ENCODE data around the gene MAT2B. TPM values are rescaled to one million over a fixed set of nuclear protein-coding genes. Genes with fewer than 3 reads are reported as not detected.
A peak's percentile ranks its signal among the peaks of the same experiment; 100 is the strongest.

MAT2B gene
- total and polyA plus RNA-seq, 3 experiments from 2014 or later = 101 to 288 (median 102) TPM

- Mint-ChIP-seq H3K27me3 (peaks cover 0 to 1% of the 10 kb centered on the region in 2 donors), H3K27ac (peak overlapping the region; percentile 98 to 100 (median 99)), H3K9me3 (no peaks in the 10 kb centered on the region), H3K36me3 (peaks cover 0 to 38% (median 2%) of the 10 kb centered on the region in 3 donors), H3K4me1 (peaks cover 46 to 52% (median 50%) of the 10 kb centered on the region in 3 donors), H3K4me3 (peak overlapping the region; percentile 95 to 99 (median 99))
- H3K36me3 ChIP-seq (ENCODE audit: insufficient read depth, low read length) = no peaks in the 10 kb centered on the region
- peak; percentile 13 to 47 (median 23) for DNase-seq
- ChIA-PET CTCF (interaction anchor here (1.0 to 2.0 kb wide), 4 partner anchors 43 to 96 kb away, joined by 3 to 25 read pairs (median 8); partner anchors contain the start of genes HMMR and NUDCD2), POLR2A (interaction anchor here (0.7 to 3.3 kb wide), 3 partner anchors 33 to 66 kb away, joined by 4 to 101 read pairs (median 13); partner anchors contain the start of genes CCNG1, HMMR and NUDCD2)
- H3K27ac ChIP-seq (ENCODE audit: low read depth, low read length) = peak overlapping the region; percentile 86
- peaks cover 27% of the 10 kb centered on the region for H3K4me1 ChIP-seq (ENCODE audit: insufficient read depth, low read length)
- H3K27me3 ChIP-seq (ENCODE audit: insufficient read depth, low read length, poor library complexity, severe bottlenecking) = no peaks in the 10 kb centered on the region
- peak overlapping the region; percentile 61 for H3K4me3 ChIP-seq (ENCODE audit: low read length)
- H3K9me3 ChIP-seq (ENCODE audit: low read length) = no peaks in the 10 kb centered on the region
These were observed 1.1 kb upstream of the MAT2B start for GRCh38 chr5:163504079-163504931.

- peak overlapping the region; percentile 95 to 99 (median 99) for H3K4me3 Mint-ChIP-seq
- peak overlapping the region; percentile 98 to 100 (median 99) for H3K27ac Mint-ChIP-seq
- peaks cover 54 to 59% (median 57%) of the 10 kb centered on the region in 3 donors for H3K4me1 Mint-ChIP-seq
- POLR2A ChIA-PET = interaction anchor here (0.7 to 3.3 kb wide), 5 partner anchors 11 to 67 kb away, joined by 4 to 101 read pairs (median 4); partner anchors contain the start of genes CCNG1, HMMR and NUDCD2
- Histone ChIP-seq H3K4me1 (ENCODE audit: insufficient read depth, low read length) (peaks cover 34% of the 10 kb centered on the region), H3K27ac (ENCODE audit: low read depth, low read length) (peak overlapping the region; percentile 86), H3K9me3 (ENCODE audit: low read length) (no peaks in the 10 kb centered on the region), H3K27me3 (ENCODE audit: insufficient read depth, low read length, poor library complexity, severe bottlenecking) (no peaks in the 10 kb centered on the region), H3K36me3 (ENCODE audit: insufficient read depth, low read length) (no peaks in the 10 kb centered on the region), H3K4me3 (ENCODE audit: low read length) (peak overlapping the region; percentile 61)
- CTCF ChIA-PET = interaction anchor here (0.8 to 2.0 kb wide), 8 partner anchors 15 to 67 kb away, joined by 3 to 25 read pairs (median 4); partner anchors contain the start of genes CCNG1, HMMR and NUDCD2
- peaks cover 0 to 1% of the 10 kb centered on the region in 2 donors for H3K27me3 Mint-ChIP-seq
- no peak for DNase-seq
- no peaks in the 10 kb centered on the region for H3K9me3 Mint-ChIP-seq
- peaks cover 0 to 40% (median 2%) of the 10 kb centered on the region in 3 donors for H3K36me3 Mint-ChIP-seq
These were observed 411 bp upstream of the MAT2B start for GRCh38 chr5:163505049-163505367.

GRCh38 chr5:163506095-163506457 lies 657 bp downstream of the MAT2B start:
- Histone ChIP-seq H3K4me3 (ENCODE audit: low read length) (peak overlapping the region; percentile 61), H3K4me1 (ENCODE audit: insufficient read depth, low read length) (peaks cover 43% of the 10 kb centered on the region), H3K9me3 (ENCODE audit: low read length) (no peaks in the 10 kb centered on the region), H3K27me3 (ENCODE audit: insufficient read depth, low read length, poor library complexity, severe bottlenecking) (no peaks in the 10 kb centered on the region), H3K27ac (ENCODE audit: low read depth, low read length) (peak overlapping the region; percentile 86), H3K36me3 (ENCODE audit: insufficient read depth, low read length) (no peaks in the 10 kb centered on the region)
- Mint-ChIP-seq H3K4me1 (peaks cover 63 to 70% (median 68%) of the 10 kb centered on the region in 3 donors), H3K9me3 (no peaks in the 10 kb centered on the region), H3K27me3 (peaks cover 0 to 1% of the 10 kb centered on the region in 2 donors), H3K4me3 (peak overlapping the region; percentile 95 to 99 (median 99)), H3K36me3 (peaks cover 0 to 45% (median 2%) of the 10 kb centered on the region in 3 donors), H3K27ac (peak overlapping the region; percentile 98 to 100 (median 99))
- no peak for DNase-seq
- CTCF ChIA-PET = interaction anchor here (0.7 to 2.0 kb wide), 8 partner anchors 14 to 68 kb away, joined by 3 to 25 read pairs (median 4); partner anchors contain the start of genes CCNG1, HMMR and NUDCD2
- POLR2A ChIA-PET = interaction anchor here (0.5 to 3.3 kb wide), 5 partner anchors 10 to 89 kb away, joined by 3 to 101 read pairs (median 4); partner anchors contain the start of genes CCNG1, HMMR and NUDCD2

GRCh38 chr5:163506726-163507125 lies 1.3 kb downstream of the MAT2B start:
- Mint-ChIP-seq H3K9me3 (no peaks in the 10 kb centered on the region), H3K27me3 (peaks cover 0 to 1% of the 10 kb centered on the region in 2 donors), H3K4me1 (peaks cover 64 to 72% (median 71%) of the 10 kb centered on the region in 3 donors), H3K27ac (peak overlapping the region; percentile 98 to 100 (median 99)), H3K4me3 (peak overlapping the region; percentile 95 to 99 (median 99)), H3K36me3 (peaks cover 0 to 46% (median 2%) of the 10 kb centered on the region in 3 donors)
- H3K27me3 ChIP-seq (ENCODE audit: insufficient read depth, low read length, poor library complexity, severe bottlenecking) = no peaks in the 10 kb centered on the region
- CTCF ChIA-PET = interaction anchor here (0.7 to 1.0 kb wide), 2 partner anchors 20 to 45 kb away, joined by 3 to 4 read pairs; no protein-coding TSS in a partner anchor
- peaks cover 45% of the 10 kb centered on the region for H3K4me1 ChIP-seq (ENCODE audit: insufficient read depth, low read length)
- no peaks in the 10 kb centered on the region for H3K9me3 ChIP-seq (ENCODE audit: low read length)
- H3K27ac ChIP-seq (ENCODE audit: low read depth, low read length) = peak overlapping the region; percentile 86
- POLR2A ChIA-PET = interaction anchor here (0.9 to 3.3 kb wide), 2 partner anchors 46 to 69 kb away, joined by 9 to 101 read pairs; partner anchors contain the start of genes CCNG1, HMMR and NUDCD2
- peak overlapping the region; percentile 61 for H3K4me3 ChIP-seq (ENCODE audit: low read length)
- H3K36me3 ChIP-seq (ENCODE audit: insufficient read depth, low read length) = no peaks in the 10 kb centered on the region
- DNase-seq = no peak

- H3K27me3 ChIP-seq (ENCODE audit: insufficient read depth, low read length, poor library complexity, severe bottlenecking) = no peaks in the 10 kb centered on the region
- peaks cover 68 to 77% (median 74%) of the 10 kb centered on the region in 3 donors for H3K4me1 Mint-ChIP-seq
- DNase-seq = no peak
- peaks cover 0 to 1% of the 10 kb centered on the region in 2 donors for H3K27me3 Mint-ChIP-seq
- H3K27ac ChIP-seq (ENCODE audit: low read depth, low read length) = peak overlapping the region; percentile 40
- peaks cover 51% of the 10 kb centered on the region for H3K4me1 ChIP-seq (ENCODE audit: insufficient read depth, low read length)
- ChIA-PET CTCF (interaction anchor here (1.0 to 1.6 kb wide), 3 partner anchors 48 to 71 kb away, joined by 3 to 7 read pairs (median 4); partner anchors contain the start of genes HMMR and NUDCD2), POLR2A (interaction anchor here (2.3 kb wide), 1 partner anchor 49 kb away, joined by 10 read pairs; the partner anchor contains the start of genes HMMR and NUDCD2)
- H3K36me3 ChIP-seq (ENCODE audit: insufficient read depth, low read length) = peaks cover 13% of the 10 kb centered on the region
- H3K27ac Mint-ChIP-seq = peak overlapping the region; percentile 98 to 100 (median 99)
- H3K4me3 Mint-ChIP-seq = peak overlapping the region; percentile 95 to 99 (median 99)
- peaks cover 2 to 59% (median 5%) of the 10 kb centered on the region in 3 donors for H3K36me3 Mint-ChIP-seq
- peak overlapping the region; percentile 47 for H3K4me3 ChIP-seq (ENCODE audit: low read length)
- no peaks in the 10 kb centered on the region for H3K9me3 Mint-ChIP-seq
- H3K9me3 ChIP-seq (ENCODE audit: low read length) = no peaks in the 10 kb centered on the region
These were observed 3.3 kb downstream of the MAT2B start for GRCh38 chr5:163508753-163509152.

- Histone ChIP-seq H3K4me3 (ENCODE audit: low read length) (peak overlapping the region; percentile 47), H3K9me3 (ENCODE audit: low read length) (no peaks in the 10 kb centered on the region), H3K27ac (ENCODE audit: low read depth, low read length) (peak overlapping the region; percentile 40), H3K4me1 (ENCODE audit: insufficient read depth, low read length) (peaks cover 51% of the 10 kb centered on the region), H3K27me3 (ENCODE audit: insufficient read depth, low read length, poor library complexity, severe bottlenecking) (no peaks in the 10 kb centered on the region), H3K36me3 (ENCODE audit: insufficient read depth, low read length) (peaks cover 16% of the 10 kb centered on the region)
- peaks cover 0 to 1% of the 10 kb centered on the region in 2 donors for H3K27me3 Mint-ChIP-seq
- peak overlapping the region; percentile 98 to 100 (median 99) for H3K27ac Mint-ChIP-seq
- ChIA-PET POLR2A (interaction anchor here (2.3 kb wide), 1 partner anchor 50 kb away, joined by 10 read pairs; the partner anchor contains the start of genes HMMR and NUDCD2), CTCF (no interaction called here)
- no peak for DNase-seq
- H3K4me3 Mint-ChIP-seq = peak overlapping the region; percentile 95 to 99 (median 99)
- peaks cover 2 to 60% (median 5%) of the 10 kb centered on the region in 3 donors for H3K36me3 Mint-ChIP-seq
- H3K4me1 Mint-ChIP-seq = peaks cover 67 to 77% (median 74%) of the 10 kb centered on the region in 3 donors
- no peaks in the 10 kb centered on the region for H3K9me3 Mint-ChIP-seq
These were observed 4.0 kb downstream of the MAT2B start for GRCh38 chr5:163509291-163509951.

- peaks cover 52% of the 10 kb centered on the region for H3K4me1 ChIP-seq (ENCODE audit: insufficient read depth, low read length)
- no peaks in the 10 kb centered on the region for H3K27me3 ChIP-seq (ENCODE audit: insufficient read depth, low read length, poor library complexity, severe bottlenecking)
- H3K27ac Mint-ChIP-seq = peak overlapping the region; percentile 39 to 94 (median 82)
- H3K9me3 Mint-ChIP-seq = no peaks in the 10 kb centered on the region
- no peak overlapping the region for H3K27ac ChIP-seq (ENCODE audit: low read depth, low read length)
- no peak overlapping the region for H3K4me3 ChIP-seq (ENCODE audit: low read length)
- H3K4me3 Mint-ChIP-seq = peak overlapping the region in 4 of 7 donors; percentile 39 to 65 (median 58)
- no peaks in the 10 kb centered on the region for H3K27me3 Mint-ChIP-seq
- H3K9me3 ChIP-seq (ENCODE audit: low read length) = no peaks in the 10 kb centered on the region
- peaks cover 71 to 92% (median 80%) of the 10 kb centered on the region in 3 donors for H3K4me1 Mint-ChIP-seq
- POLR2A ChIA-PET = interaction anchor here (1.0 kb wide), 1 partner anchor 53 kb away, joined by 3 read pairs; the partner anchor contains the start of genes HMMR and NUDCD2
- CTCF ChIA-PET = no interaction called here
- H3K36me3 Mint-ChIP-seq = peaks cover 5 to 70% (median 5%) of the 10 kb centered on the region in 3 donors
- peaks cover 33% of the 10 kb centered on the region for H3K36me3 ChIP-seq (ENCODE audit: insufficient read depth, low read length)
- no peak for DNase-seq
These were observed 7.1 kb downstream of the MAT2B start for GRCh38 chr5:163512526-163512925.

Data from CD8-positive, alpha-beta memory T cell (primary cell).